GM21367 (cell line): ENCODE data around the gene PI4K2A.
"Not testable (repeated sequence)": the region's sequence is repeated elsewhere in the genome, so short reads cannot be mapped to it uniquely, and the experiment has no call there.

Source experiments
- ATAC-seq: cut with Tn5 transposase; IDR thresholded peaks from one replicate; pipeline ENCODE4 v1.9.1; 2021; ENCODE audit not compliant: unreplicated experiment

The PI4K2A gene

GRCh38 chr10:97631098-97631497 lies 9.4 kb upstream of the PI4K2A start:
- no peak for ATAC-seq

GRCh38 chr10:97632949-97633884 lies 7.3 kb upstream of the PI4K2A start, which contains the start of gene MORN4:
Gene MORN4, minus strand, starts transcription at chr10:97633500. Its CDS starts 13,847 bp downstream, at chr10:97619653.
- ATAC-seq = peak; percentile 97

GRCh38 chr10:97633921-97634320 lies 6.5 kb upstream of the PI4K2A start:
- ATAC-seq = no peak

DNA sequence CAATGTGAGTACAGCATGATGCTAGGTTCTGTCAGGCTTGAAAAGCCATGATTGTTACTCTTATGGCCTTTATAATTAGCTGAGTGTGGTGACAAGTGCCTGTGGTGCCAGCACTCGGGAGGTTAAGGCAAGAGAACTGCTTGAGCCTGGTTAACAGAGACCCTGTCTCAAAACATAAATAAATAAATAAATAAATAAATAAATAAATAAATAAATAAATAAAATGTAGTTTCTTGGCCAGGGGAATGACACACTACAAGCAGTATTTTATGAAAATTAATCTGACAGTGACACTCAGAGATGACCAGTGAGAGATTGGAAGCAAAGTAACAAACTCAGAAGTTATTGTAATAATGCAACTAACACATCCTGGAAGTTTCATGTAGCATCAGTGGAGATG lies 4.9 kb upstream of the PI4K2A start:
- no peak for ATAC-seq

DNA sequence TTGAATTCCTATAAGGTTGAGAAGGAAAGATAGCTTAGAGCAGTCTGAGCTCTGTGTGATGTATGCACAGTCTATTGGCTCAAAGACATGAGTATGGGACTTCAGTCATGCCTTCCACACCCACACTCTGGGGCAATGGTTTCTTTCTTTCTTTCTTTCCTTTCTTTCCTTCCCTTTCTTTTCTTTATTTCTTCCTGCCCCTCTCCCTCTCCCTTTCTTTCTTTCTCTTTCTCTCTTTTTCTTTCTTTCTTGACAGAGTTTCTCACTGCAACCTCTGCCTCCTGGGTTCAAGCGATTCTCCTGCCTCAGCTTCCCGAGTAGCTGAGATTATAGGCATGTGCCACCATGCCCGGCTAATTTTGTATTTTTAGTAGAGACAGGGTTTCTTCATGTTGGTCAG lies 1.4 kb upstream of the PI4K2A start:
- not testable (repeated sequence) for ATAC-seq

- ATAC-seq = no peak
Observed at GRCh38 chr10:97640868-97641811, 669 bp downstream of the PI4K2A start.

GRCh38 chr10:97642471-97643159 lies 2.1 kb downstream of the PI4K2A start:
- ATAC-seq = not testable (repeated sequence)

GRCh38 chr10:97643441-97643985 lies 3.0 kb downstream of the PI4K2A start:
- no peak for ATAC-seq

DNA sequence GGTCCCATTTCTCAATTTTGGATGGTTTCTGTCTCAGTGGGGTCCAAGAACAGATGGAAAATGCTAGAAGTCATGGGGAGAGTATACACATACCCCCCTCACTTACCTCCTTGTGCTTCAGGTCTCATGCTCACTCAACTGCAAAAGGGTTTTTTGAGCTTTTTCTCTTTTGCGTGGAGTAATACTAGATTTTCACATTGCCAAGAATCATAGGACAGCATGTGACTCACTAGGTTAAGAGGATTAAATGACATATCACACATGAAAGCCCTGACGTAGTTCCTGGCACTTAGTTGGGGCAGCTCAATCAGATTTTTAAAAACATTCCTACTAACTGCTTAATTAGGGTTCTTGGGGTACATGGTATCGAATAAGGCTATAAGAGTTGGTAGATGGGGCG lies 4.5 kb downstream of the PI4K2A start:
- ATAC-seq = no peak

DNA sequence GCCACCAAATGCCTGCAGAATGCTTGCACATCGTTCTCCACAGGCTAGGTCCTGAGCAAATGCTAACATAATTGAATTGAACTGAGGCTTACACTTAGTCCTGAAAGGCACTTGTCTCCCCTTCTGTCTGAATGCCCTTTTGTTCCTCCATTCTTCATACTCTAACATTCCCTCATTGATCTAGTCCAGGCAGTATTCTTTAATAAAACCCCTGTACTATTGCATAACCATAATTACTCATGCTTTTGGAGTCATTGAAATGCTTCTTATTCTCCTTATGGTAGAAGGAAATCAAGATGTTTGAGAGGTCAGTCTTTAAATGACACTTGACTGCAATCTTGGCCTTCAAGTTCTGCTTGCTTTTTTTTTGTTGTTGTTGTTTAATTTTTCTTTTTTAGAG lies 7.1 kb downstream of the PI4K2A start:
- no peak for ATAC-seq

DNA sequence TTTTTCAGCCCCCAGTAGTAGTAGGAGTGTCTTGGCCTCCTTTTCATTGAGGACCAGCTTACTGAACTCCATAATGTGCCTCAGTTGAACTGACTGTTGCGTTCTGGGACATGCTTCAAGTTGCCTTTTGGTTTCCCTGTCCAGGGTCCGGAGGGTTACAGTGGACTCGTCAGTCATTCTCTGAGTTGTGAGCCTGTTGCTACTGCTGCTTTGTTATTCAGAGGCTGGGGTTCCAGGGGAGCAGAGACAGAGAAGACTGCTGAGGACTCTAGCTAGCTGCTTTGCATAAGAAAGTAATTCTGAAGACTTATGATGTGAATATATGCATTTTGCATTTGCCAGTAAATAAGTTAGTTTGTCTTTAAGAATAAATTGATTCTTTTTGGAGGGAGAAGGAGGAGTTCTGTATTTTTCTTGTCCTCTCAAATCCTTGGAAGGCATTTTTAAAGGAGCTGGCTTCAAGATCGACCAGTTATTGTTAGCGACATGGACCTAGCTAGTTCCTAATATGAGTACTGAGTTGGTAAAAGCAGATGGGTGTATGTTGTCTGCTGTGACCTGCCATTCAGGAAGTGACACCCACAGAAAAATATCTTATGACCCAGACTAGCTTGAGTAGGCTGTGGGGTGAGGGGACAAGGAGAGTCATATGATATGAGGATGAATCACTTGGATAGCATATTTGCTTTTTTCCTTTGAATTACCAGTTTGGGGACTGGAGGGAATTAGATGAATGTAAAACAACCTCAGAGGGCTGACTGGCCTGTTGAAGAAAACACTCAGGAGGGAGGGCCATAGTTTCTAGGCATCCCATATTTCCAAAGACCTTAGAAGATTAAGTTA lies 8.3 kb downstream of the PI4K2A start:
- ATAC-seq = peak; percentile 96

DNA sequence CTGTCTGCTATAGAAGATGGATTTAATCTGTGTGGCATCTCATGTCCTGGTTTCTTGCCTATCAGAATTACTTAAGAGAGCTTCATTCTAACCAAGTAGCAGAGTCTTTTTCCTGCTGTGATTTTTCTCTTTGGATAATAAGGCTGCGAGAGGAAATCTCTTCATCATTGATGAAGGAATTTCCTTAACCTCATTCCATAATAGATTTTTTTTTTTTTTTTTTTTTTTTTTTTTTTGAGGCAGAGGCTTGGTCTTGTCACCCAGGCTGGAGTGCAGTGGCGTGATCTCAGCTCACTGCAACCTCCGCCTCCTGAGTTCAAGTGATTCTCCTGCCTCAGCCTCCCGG lies 8.9 kb downstream of the PI4K2A start:
- not testable (repeated sequence) for ATAC-seq

DNA sequence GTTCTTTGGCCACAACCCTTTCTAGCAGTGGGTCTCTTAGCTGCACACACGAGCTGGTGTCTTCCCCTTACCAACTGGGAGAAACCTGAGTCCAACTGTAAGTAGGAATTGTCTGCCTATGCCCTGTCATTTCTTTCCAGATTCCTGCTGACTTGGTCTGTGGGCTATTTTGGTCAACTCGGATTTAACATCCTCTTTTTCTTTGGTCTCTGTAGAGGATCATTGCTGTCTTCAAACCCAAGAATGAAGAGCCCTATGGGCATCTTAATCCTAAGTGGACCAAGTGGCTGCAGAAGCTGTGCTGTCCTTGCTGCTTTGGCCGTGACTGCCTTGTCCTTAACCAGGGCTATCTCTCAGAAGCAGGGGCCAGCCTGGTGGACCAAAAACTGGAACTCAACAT lies 10.3 kb downstream of the PI4K2A start:
- ATAC-seq = no peak

DNA sequence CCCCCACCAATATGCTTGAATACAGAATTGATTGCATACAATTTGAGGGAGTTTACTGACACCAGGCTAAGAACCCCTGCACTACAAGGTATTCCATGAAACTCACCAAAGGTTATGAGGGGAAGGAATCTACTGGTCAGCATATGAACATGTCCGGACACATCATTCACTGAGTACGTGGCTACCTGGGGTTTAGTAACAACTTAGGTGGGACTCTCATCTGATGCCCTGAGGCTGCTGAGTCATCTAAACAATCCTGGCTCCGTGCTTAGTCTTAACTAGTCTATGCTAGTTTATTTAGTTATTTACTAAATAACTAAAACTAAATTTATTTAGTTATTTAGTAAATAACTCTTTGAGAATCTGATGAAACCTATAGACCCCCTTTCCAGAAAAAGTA lies 11.3 kb downstream of the PI4K2A start:
- ATAC-seq = no peak

GRCh38 chr10:97656777-97657176 lies 16.3 kb downstream of the PI4K2A start:
- ATAC-seq = no peak

DNA sequence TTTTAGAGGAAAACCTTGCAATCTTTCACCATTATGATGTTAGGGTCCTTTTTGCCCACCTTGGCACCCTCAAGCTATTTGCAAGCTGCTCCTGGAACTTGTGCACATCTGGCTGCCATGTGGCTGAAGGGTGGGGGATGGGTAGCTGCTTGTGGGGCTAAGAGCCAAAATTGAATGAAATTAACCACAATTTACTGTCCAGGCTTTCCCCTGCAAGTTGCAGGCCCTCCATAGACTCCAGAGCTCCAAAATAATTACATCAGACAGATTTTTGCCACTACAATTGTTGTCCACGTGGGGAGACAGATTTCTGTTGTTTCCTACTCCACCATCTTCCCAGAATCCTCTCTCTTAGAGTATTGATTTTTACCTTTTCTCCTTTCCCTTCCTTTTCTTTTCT lies 19.1 kb downstream of the PI4K2A start:
- no peak for ATAC-seq

- ATAC-seq = no peak
Observed at GRCh38 chr10:97664282-97664850, 23.9 kb downstream of the PI4K2A start.

GRCh38 chr10:97666992-97667391 lies 26.5 kb downstream of the PI4K2A start:
- no peak for ATAC-seq

- no peak for ATAC-seq
Observed at GRCh38 chr10:97667463-97667862, 27.0 kb downstream of the PI4K2A start.

DNA sequence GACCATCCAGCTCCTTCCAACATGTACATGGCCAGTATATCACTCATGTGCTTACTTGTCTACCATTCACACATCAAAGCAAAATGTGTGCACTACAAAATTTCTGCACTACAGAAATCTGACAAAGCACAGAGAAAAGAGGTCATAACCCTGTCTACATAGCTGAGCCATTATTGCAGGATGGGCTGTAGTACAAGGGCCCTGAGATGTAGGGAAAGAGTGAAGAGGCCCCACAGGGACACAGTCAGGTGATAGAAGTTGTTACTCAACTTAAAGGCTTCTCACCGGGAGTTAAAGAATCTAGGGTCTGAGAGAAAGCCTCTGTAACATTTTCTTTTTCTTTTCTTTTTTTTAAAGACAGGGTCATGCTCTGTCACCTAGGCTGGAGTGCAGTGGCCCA lies 29.1 kb downstream of the PI4K2A start:
- no peak for ATAC-seq
